Activated naive CD4-positive, alpha-beta T cell treated with anti-CD3 and anti-CD28 coated beads, Interleukin-2, amount 50 U/mL, for 72 hours (primary cell): ENCODE data around the gene MLLT10. TPM values are rescaled to one million over a fixed set of nuclear protein-coding genes. Genes with fewer than 3 reads are reported as not detected.
A peak's percentile ranks its signal among the peaks of the same experiment; 100 is the strongest.
"Not testable (repeated sequence)": the region's sequence is repeated elsewhere in the genome, so short reads cannot be mapped to it uniquely, and the experiment has no call there.

ENCODE experiments used
- ATAC-seq, 2 donors: fragments of 150-1000 bp; cut with Tn5 transposase; 2 replicates each; pipeline ENCODE4 v1.10.0; 2021; ENCODE audit warnings: mild to moderate bottlenecking in 2 of 2, moderate library complexity in 2 of 2
- DNase-seq, 2 donors: peaks; one replicate each; pipeline ENCODE4 v3.0.0; 2021 to 2022; ENCODE audit warnings: low spot score in 2 of 2
- H3K27ac Mint-ChIP-seq, 2 donors: one replicate each; pipeline ENCODE4 v1.8.0; 2022; ENCODE audit warnings: mild to moderate bottlenecking in 2 of 2, mixed read lengths in 2 of 2
- H3K36me3 Mint-ChIP-seq, 2 donors: one replicate each; pipeline ENCODE4 v1.8.0; 2022; ENCODE audit warnings: mixed read lengths in 2 of 2
- H3K9me3 Mint-ChIP-seq, 2 donors: one replicate each; pipeline ENCODE4 v1.8.0; 2022; ENCODE audit warnings: mixed read lengths in 2 of 2
- total RNA-seq, 2 donors: library from RNA; stranded (reverse); gene quantifications; one replicate each; pipeline ENCODE4 v1.2.3, GENCODE V29; 2022

Gene MLLT10
- total RNA-seq, 2 donors from 2014 or later: 20.1 to 46.4 TPM

- DNase-seq: no peak
- H3K9me3 Mint-ChIP-seq: peaks cover 13 to 17% of the 10 kb centered on the region in 2 donors
- H3K27ac Mint-ChIP-seq: no peak overlapping the region
- peaks cover 14 to 28% of the 10 kb centered on the region in 2 donors for H3K36me3 Mint-ChIP-seq
- ATAC-seq: no peak
Measured at GRCh38 chr10:21579291-21579690, 45.3 kb downstream of the MLLT10 start.

- Mint-ChIP-seq H3K27ac (peak overlapping the region; percentile 35 to 53), H3K36me3 (peaks cover 14 to 43% of the 10 kb centered on the region in 2 donors), H3K9me3 (peaks cover 13 to 17% of the 10 kb centered on the region in 2 donors)
- DNase-seq (peak in 1 of 2 donors; percentile 20), ATAC-seq (peak; percentile 91 to 94)
Measured at GRCh38 chr10:21581421-21581834, 47.4 kb downstream of the MLLT10 start.

- DNase-seq (no peak), ATAC-seq (no peak)
- no peak overlapping the region for H3K27ac Mint-ChIP-seq
- H3K36me3 Mint-ChIP-seq: peaks cover 11 to 48% of the 10 kb centered on the region in 2 donors
- peaks cover 10 to 13% of the 10 kb centered on the region in 2 donors for H3K9me3 Mint-ChIP-seq
Measured at GRCh38 chr10:21584834-21585530, 51.0 kb downstream of the MLLT10 start.

DNA sequence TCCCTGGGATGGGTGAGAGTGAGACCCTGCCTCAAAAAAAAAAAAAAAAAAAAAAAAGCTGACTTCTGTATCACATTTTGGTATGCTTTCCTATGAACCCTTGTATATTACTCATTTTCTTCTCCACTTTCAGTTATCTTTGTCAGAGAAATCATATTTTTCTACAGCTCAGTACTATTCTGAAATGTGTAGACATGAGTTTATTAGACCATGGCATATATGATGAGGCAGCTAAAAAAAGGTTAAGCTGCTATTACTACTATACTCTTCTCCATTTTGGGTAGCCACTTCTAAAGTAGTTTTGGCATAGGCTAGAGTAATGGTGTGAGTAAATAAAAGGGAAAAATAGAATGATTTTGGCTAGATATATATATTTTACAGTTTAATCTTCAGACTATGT is 53.4 kb downstream of the MLLT10 start:
- ATAC-seq (peak in 1 of 2 donors; percentile 58), DNase-seq (no peak)
- peaks cover 10 to 57% of the 10 kb centered on the region in 2 donors for H3K36me3 Mint-ChIP-seq
- peaks cover 9 to 11% of the 10 kb centered on the region in 2 donors for H3K9me3 Mint-ChIP-seq
- H3K27ac Mint-ChIP-seq: no peak overlapping the region

- not testable (repeated sequence) for H3K9me3 Mint-ChIP-seq, DNase-seq, ATAC-seq
- Mint-ChIP-seq H3K36me3 (peaks cover 12 to 57% of the 10 kb centered on the region in 2 donors), H3K27ac (peak overlapping the region in 1 of 2 donors; percentile 51)
Measured at GRCh38 chr10:21588159-21588558, 54.1 kb downstream of the MLLT10 start.

DNA sequence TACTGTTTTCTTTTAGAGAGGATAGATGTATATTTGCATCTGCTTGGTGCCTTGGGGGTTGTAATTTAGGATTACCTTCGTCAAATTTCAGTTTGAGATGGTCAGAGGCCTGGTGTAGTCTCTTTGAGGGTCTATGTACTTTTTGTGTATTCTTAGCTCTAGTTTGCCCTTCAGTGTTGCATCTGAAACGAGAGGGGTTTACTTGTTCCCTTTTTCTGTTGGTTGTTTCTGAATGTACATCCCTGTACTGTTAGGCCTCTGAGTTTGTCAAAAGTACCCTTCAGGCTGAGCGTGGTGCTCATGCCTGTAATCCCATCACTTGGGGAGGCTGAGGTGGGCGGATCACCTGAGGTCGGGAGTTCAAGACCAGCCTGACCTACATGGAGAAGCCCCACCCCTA is 60.0 kb downstream of the MLLT10 start:
- Mint-ChIP-seq H3K36me3 (peaks cover 7 to 26% of the 10 kb centered on the region in 2 donors), H3K27ac (no peak overlapping the region), H3K9me3 (no peaks in the 10 kb centered on the region)
- no peak for ATAC-seq
- no peak for DNase-seq

GRCh38 chr10:21599582-21599981 is 65.5 kb downstream of the MLLT10 start:
- H3K27ac Mint-ChIP-seq: peak overlapping the region in 1 of 2 donors; percentile 74
- H3K9me3 Mint-ChIP-seq: no peaks in the 10 kb centered on the region
- DNase-seq: no peak
- H3K36me3 Mint-ChIP-seq: peaks cover 0 to 6% of the 10 kb centered on the region in 2 donors
- ATAC-seq: no peak

- Mint-ChIP-seq H3K9me3 (no peaks in the 10 kb centered on the region), H3K27ac (no peak overlapping the region), H3K36me3 (peaks cover 2 to 9% of the 10 kb centered on the region in 2 donors)
- no peak for DNase-seq
- peak in 1 of 2 donors; percentile 38 for ATAC-seq
Measured at GRCh38 chr10:21600804-21601433, 66.9 kb downstream of the MLLT10 start.

DNA sequence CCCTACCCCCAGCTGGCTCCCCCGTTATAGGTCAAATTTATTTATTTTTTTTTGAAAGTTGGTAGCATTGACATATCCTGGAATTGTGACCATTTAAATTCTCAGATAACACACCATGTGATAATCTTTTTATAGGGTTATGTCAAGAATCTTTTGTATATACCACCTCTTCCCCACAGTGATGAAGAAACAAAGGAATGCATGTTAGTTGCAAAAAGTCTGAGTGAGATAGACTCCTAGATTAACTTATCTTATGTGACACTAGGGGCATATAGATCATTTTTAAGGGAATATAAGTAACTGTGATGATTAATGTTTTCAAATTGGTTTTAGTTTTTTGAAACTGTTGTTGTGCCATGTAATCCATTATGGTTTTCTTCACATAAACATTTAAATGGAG is 68.3 kb downstream of the MLLT10 start:
- DNase-seq: no peak
- Mint-ChIP-seq H3K36me3 (peaks cover 10 to 18% of the 10 kb centered on the region in 2 donors), H3K27ac (no peak overlapping the region), H3K9me3 (no peaks in the 10 kb centered on the region)
- ATAC-seq: no peak

DNA sequence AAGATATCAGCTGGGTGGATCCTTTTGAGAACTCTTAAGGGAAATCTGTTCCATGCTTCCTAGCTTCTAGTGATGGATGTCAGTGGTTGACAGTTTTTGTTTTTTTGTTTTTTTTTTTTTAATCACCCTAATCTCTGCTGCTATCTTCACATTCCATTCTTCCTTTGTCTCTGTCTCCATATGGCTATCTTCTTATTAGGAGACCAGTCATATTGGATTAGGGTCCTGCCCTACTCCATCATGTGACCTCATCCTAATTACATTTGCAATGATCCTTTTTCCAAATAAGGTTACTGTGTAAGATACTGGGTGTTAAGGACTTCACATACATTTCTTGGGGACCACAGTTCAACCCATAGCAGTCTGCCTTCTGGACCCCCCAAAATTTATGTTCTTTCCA is 69.7 kb downstream of the MLLT10 start:
- Mint-ChIP-seq H3K9me3 (no peaks in the 10 kb centered on the region), H3K27ac (no peak overlapping the region), H3K36me3 (peaks cover 18 to 29% of the 10 kb centered on the region in 2 donors)
- ATAC-seq: no peak
- DNase-seq: no peak

DNA sequence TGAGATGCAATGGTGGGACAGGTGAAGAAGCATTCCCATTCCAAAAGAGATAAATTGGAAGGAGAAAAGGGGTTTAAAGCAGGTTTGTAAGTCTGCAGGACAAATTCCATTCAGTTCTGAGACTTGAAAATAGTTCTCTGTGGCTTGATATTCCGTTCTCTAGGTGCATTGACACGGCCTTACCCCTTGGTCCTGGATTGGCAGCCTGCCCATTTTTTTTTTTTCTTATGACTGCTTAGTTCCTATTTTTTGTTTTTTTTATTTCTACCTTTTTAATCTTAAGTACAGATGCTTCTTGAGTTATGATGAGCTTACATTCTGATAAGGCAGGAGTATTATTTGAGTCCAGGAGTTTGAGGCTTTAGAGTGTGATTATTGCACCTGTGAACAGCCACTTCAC is 70.6 kb downstream of the MLLT10 start:
- Mint-ChIP-seq H3K9me3 (peaks cover 0 to 3% of the 10 kb centered on the region in 2 donors), H3K27ac (no peak overlapping the region), H3K36me3 (peaks cover 25 to 38% of the 10 kb centered on the region in 2 donors)
- no peak for ATAC-seq
- DNase-seq: no peak

GRCh38 chr10:21607907-21608306 is 73.9 kb downstream of the MLLT10 start:
- ATAC-seq: no peak

DNA sequence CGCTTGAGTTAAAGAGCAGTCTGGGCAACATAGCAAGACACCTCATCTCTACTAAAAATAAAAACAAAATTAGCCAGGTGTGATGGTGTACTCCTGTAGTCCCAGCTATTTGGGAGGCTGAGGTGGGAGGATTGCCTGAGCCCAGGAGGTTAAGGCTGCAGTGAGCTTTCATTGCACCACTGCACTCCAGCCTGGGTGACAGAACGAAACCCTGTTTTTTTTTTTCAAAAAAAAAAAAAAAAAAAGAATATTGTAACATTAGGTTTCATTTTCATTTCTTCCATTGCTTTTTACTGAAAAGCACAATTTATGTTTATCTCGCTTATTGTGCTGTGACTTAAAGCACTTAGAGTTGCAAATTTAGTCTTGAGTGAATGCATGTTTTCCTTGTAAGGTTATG is 80.0 kb downstream of the MLLT10 start:
- Mint-ChIP-seq H3K27ac (peak overlapping the region in 1 of 2 donors; percentile 60), H3K9me3 (peaks cover 0 to under 1% of the 10 kb centered on the region in 2 donors), H3K36me3 (peaks cover 4 to 32% of the 10 kb centered on the region in 2 donors)
- no peak for ATAC-seq
- DNase-seq: no peak

More at GRCh38 chr10:21607907-21608306, 73.9 kb downstream of the MLLT10 start:
- peaks cover 0 to 3% of the 10 kb centered on the region in 2 donors for H3K9me3 Mint-ChIP-seq
- H3K27ac Mint-ChIP-seq: no peak overlapping the region
- peaks cover 25 to 53% of the 10 kb centered on the region in 2 donors for H3K36me3 Mint-ChIP-seq
- no peak for DNase-seq

DNA sequence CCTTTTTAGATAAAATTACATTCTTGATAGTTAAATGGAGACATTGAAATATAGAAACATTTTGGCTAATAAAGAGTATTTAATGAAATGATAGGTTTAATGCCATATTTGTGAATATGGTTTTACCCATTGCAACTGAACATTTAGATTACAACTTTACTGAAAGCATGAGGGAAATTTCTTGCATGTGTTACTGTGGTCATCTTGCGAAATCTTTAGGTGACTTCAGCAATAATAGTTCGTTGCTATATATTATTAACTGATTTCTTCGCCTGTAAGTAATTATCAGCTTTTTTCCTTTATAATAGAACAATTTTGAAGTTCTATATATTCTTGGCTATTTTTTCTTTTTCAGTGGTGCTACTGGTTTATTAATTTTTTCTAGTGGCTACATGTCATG is 83.2 kb downstream of the MLLT10 start:
- ATAC-seq (no peak), DNase-seq (no peak)
- no peaks in the 10 kb centered on the region for H3K9me3 Mint-ChIP-seq
- H3K27ac Mint-ChIP-seq: no peak overlapping the region
- peaks cover 0 to 18% of the 10 kb centered on the region in 2 donors for H3K36me3 Mint-ChIP-seq

DNA sequence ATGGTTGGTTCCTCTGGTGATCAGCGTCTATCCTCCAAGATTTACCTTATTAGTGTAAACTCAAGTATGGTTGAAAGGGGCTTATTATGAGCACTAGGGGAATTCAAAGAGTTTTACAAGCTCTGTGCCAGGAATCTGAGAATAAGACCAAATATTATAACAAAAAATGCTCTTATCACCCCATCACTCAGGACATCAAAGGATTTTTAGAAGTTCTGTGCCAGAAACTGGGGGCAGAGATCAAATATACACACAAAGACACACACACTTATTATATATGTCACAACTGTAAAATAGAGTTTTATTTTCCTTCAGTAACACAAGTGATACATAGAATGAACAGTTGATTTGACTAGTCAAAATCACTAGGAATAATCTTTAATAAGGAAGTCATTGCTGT is 89.3 kb downstream of the MLLT10 start:
- DNase-seq (no peak), ATAC-seq (no peak)
- H3K9me3 Mint-ChIP-seq: no peaks in the 10 kb centered on the region
- H3K36me3 Mint-ChIP-seq: peaks cover 23 to 32% of the 10 kb centered on the region in 2 donors
- H3K27ac Mint-ChIP-seq: no peak overlapping the region

DNA sequence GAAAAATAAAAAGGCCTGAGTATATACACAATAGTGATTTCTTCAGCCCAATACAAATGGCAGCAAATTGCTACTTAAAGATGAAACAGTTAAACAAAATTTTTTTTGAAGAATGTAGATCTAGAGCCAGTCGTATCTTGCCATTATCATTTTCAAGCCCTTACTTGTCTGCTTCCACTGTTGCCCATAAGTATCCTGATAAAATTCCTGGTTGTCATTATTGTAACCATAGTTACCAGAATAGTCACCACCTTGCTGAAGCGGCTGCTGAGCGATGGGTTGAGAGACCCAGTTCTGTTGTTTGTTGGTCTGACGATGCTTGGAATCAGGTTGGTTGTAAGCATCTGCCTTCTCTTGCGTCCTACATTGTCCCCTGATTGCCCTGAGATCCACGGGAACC is 90.4 kb downstream of the MLLT10 start:
- H3K27ac Mint-ChIP-seq, ATAC-seq, DNase-seq, H3K9me3 Mint-ChIP-seq: not testable (repeated sequence)
- peaks cover 23 to 28% of the 10 kb centered on the region in 2 donors for H3K36me3 Mint-ChIP-seq

DNA sequence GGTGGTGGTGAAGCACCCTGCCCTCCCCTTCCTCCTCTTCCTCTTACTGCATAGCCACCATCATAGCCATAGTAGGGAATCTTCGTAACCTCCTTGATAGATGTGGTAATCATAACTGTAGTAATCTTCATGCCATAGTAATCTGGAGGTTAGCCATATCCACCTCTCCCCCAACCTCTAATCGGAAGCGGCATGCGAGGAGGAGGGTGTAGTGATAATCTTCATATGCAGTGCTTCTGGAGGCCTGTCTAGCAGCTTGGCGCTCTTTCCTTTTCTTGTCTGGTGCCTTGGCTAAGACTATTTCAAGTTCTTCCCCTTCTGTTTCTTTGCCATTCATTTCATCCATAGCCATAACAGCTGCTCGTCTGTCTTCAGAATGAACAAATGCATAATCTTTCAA is 90.9 kb downstream of the MLLT10 start:
- DNase-seq (no peak), ATAC-seq (no peak)
- Mint-ChIP-seq H3K36me3 (peaks cover 26 to 33% of the 10 kb centered on the region in 2 donors), H3K9me3 (no peaks in the 10 kb centered on the region), H3K27ac (peak overlapping the region in 1 of 2 donors; percentile 3)
